ENCODE results near the gene CRYGB. TPM values are rescaled to one million over a fixed set of nuclear protein-coding genes. Genes with fewer than 3 reads are reported as not detected.
"Not testable (repeated sequence)": the region's sequence is repeated elsewhere in the genome, so short reads cannot be mapped to it uniquely, and the experiment has no call there.

CRYGB gene
- total RNA-seq, 1 donor from 2014 or later = not detected

- intact Hi-C loops (cut with micrococcal nuclease) = no loop called here
Measured at GRCh38 chr2:208150956-208151355, 5.0 kb upstream of the CRYGB start.

- intact Hi-C loops (cut with micrococcal nuclease) = no loop called here
Measured at GRCh38 chr2:208150094-208150493, 4.1 kb upstream of the CRYGB start.

- intact Hi-C loops (cut with micrococcal nuclease) = no loop called here
Measured at GRCh38 chr2:208148803-208149202, 2.8 kb upstream of the CRYGB start.

GRCh38 chr2:208147759-208148158 is 1.8 kb upstream of the CRYGB start:
- intact Hi-C loops (cut with micrococcal nuclease) = no loop called here

GRCh38 chr2:208147008-208147407 is 1.1 kb upstream of the CRYGB start:
- intact Hi-C loops (cut with micrococcal nuclease) = no loop called here

DNA sequence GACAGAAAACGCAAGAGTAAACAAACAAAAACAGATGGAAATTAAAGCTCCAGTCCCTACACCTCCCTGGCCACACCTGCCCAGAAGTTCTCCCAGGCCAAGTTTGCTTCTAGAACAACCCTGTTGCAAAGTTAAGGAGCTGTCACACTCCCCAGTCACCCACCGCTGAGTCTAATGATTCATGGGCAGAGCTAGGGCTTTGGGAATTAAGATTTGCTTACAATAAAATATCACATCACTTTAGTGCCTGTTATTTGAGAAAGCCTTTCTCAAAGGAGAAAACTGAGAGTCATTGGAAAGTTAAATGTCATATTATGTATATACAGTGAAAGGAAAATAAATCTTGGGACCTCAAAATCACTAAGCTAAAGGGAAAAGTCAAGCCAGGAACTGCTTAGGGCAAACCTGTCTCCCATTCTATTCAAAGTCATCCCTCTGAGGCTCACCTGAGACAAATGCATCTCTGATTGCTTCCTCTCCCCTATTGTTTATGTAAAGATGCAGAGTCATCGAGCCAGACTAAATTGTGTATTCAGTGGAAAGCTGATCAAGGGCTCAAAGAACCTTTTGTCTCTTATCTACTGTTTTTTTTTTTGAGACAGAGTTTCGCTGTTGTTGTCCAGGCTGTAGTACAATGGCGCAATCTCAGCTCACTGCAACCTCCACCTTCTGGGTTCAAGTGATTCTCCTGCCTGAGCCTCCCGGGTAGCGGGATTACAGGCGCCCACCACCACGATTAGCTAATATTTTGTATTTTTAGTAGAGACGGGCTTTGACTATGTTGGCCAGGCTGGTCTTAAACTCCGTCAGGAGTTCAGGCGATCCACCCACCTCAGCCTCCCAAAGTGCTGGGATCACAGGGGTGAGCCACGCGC is 2.8 kb downstream of the CRYGB start:
- intact Hi-C loops (cut with micrococcal nuclease) = no loop called here

DNA sequence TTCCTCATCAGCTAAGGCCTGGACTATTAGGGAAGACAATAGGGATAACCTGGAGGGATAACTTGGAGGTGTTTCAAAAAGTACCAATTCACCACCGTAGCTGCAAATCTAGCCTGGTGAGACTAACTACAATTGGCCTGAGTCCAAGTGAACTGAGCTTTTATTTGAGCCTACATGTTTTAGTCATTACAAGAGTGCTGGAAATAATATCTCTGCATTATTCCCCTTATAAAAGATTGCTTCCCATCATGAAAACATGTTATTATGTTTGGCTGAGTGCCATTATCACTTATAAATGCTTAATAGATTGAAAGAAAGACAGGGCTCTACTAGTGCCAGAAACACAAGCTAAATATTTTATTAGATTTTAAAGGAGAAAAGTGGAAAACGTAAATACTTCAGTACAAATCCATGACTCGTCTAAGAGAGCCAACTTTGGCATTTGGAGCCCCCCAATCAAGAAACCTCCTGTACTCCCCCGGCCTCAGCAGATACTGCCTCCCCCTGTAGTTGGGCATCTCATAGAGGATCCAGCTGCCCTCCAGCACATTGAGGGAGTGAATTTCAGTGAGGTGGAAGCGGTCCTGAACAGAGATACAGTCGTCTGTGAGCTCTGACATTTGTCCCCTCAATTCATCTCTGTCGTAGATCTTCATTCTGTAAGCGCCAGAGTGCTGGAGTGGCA is 3.6 kb downstream of the CRYGB start:
- intact Hi-C loops (cut with micrococcal nuclease) = no loop called here

GRCh38 chr2:208139447-208139846 is 6.5 kb downstream of the CRYGB start:
- intact Hi-C loops (cut with micrococcal nuclease) = no loop called here

DNA sequence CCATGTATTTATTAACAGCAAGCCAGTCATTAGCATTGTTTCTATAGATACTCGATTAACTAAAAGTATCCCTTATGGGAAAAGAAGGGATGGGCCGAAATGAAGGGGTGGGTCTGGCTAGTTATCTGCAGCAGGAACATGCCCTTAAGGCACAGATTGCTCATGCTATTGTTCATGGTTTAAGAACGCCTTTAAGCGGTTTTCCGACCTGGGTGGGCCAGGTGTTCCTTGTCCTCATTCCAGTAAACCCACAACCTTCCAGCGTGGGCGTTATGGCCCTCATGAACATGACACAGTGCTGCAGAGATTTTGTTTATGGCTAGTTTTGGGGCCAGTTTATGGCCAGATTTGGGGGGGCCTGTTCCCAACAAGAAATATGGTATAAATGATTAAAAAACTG is 7.6 kb downstream of the CRYGB start:
- intact Hi-C loops (cut with micrococcal nuclease) = not testable (repeated sequence)

DNA sequence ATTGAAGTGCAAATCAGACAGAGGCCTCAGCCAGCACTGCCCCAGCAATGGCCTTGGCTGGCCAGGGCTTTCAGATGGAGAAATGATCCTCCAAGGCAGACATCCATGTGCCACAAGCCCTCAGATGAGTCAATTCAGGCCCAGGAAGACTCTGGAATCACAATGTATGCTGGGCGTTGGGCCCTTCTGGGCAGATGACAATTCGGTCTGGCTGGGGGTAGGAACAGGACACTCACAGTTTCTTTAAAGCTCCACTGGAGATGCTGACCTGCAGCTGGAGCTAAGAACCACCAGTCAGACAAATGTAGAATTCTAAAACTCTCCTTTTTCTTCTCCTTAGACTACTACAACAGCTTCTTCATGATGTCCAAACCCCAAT is 9.3 kb downstream of the CRYGB start:
- intact Hi-C loops (cut with micrococcal nuclease) = no loop called here

DNA sequence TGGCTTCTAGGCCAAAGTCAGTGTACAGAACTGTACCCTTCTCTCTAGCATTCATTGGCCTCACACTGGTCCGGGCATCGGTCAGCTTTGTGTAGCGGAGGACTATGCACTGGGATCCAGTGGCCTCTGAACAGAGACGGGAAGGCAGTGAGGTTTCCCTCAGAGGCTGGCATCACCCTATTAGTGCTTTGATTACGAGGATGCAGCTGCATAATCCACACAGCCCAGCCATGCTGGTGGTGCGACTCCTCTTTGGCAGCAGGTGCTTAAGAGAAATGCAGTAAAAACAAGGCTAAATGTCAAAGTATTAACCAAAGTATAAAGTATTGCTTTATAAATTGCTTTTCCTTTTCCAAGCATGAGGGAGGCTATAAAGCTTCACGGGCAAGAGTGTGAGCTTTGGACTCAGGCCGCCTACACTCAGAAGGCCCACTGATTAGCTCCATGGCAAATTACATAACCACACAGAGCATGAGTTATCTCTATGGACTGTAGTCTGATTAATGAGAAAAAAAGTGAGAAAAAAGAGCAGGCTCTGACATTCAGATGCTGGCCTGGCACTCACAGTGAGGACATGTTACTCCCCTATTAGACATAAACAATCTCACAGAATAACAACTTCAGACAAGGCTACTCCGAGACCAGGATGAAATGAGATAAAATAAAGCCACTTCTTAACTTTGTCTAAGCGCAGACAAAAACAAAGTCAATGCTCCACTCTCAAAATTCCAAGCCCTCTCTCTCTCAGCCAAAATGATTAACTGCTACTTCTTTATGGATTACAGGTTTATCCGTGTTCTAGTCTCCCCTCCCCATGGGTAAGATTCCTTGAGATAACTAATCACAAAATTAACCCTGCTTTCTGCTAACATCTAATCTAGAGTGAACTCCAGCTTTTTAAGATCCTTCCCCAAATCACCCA is 9.9 kb downstream of the CRYGB start:
- intact Hi-C loops (cut with micrococcal nuclease) = no loop called here

GRCh38 chr2:208134928-208135586 is 10.9 kb downstream of the CRYGB start:
- intact Hi-C loops (cut with micrococcal nuclease) = no loop called here

DNA sequence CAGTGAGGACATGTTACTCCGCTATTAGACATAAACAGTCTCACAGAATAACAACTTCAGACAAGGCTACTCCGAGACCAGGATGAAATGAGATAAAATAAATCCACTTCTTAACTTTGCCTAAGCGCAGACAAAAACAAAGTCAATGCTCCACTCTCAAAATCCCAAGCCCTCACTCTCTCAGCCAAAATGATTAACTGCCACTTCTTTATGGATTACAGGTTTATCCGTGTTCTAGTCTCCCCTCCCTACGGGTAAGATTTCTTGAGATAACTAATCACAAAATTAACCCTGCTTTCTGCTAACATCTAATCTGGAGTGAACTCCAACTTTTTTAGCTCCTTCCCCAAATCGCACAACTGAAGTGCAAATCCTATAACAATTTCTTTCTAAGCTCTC is 15.2 kb downstream of the CRYGB start:
- intact Hi-C loops (cut with micrococcal nuclease) = no loop called here

DNA sequence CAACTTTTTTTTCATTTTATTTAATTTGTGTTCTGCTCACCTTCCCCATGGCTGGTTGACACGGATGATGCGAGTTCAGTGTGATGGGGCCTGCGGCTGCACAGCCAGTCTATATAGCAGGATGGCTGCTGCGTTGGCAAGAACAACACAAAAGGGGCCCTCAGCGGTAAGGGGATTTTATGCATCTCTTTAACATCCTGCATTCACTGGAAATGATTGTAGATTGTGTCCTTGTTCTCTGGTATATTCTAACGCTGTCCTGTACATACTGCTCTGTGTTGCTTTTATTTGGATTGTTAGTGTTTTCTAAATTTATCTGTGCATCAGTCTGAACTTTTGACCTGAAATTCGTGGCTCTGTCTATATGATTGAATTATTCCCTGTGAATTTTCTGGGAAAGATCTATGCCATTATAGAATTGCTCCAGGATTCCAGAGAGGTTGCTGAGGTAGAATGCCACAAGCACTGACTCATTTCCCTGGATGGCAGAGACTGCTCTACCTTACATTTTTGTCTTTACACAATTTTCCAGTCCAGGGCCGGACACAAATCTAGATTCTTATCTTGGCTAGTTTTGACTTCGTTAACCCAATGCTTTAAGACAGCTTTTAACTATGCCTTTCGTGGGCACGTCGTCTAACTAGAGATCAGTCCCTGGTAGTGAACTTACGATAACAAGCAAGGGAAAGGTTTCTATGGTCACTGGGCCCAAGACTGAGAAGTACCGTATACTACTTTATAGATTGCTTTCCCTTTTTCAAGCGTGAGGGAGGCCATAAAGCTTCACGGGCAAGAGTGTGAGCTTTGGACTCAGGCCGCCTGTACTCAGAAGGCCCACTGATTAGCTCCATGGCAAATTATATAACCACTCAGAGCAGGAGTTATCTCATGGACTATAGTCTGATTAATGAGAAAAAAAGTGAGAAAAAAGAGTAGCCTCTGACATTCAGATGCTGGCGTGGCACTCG is 15.9 kb downstream of the CRYGB start, which contains the start of gene CRYGC:
CRYGC (minus strand) TSS at position 85 of the 968 bp plus-strand sequence; CDS start at position 49, 36 bp downstream.
- intact Hi-C loops (cut with micrococcal nuclease) = no loop called here

- intact Hi-C loops (cut with micrococcal nuclease) = no loop called here
Measured at GRCh38 chr2:208128136-208128535, 17.8 kb downstream of the CRYGB start.

- intact Hi-C loops (cut with micrococcal nuclease) = no loop called here
Measured at GRCh38 chr2:208127090-208127489, 18.9 kb downstream of the CRYGB start.

- intact Hi-C loops (cut with micrococcal nuclease) = no loop called here
Measured at GRCh38 chr2:208125251-208125650, 20.7 kb downstream of the CRYGB start.

- intact Hi-C loops (cut with micrococcal nuclease) = not testable (repeated sequence)
Measured at GRCh38 chr2:208124013-208124715, 21.8 kb downstream of the CRYGB start, which contains the start of gene CRYGD. Gene CRYGD, minus strand, starts transcription at chr2:208124524. Its CDS starts 51 bp downstream, at chr2:208124473.

DNA sequence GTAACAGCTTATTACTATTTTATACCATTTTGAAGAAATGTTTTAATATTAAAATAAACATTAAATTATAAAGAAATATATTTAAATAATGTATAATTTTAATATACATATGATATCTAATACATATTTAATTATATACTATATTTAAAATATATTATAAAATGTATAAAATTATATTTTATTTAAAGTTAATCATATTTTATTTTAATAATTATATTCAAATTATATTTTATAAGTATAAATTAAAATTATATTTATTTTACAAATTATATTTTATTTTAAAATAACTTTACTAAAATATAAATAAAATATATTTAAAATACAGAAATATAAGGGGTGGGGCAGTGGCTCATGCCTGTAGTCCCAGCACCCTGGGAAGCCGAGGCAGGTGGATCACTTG is 23.7 kb downstream of the CRYGB start:
- intact Hi-C loops (cut with micrococcal nuclease) = no loop called here
